HG03196 (cell line): ENCODE results near the gene KCNG2.

Experiments
- ATAC-seq: cut with Tn5 transposase; IDR thresholded peaks from one replicate; pipeline ENCODE4 v1.9.1; 2021; ENCODE audit not compliant: unreplicated experiment

Gene KCNG2

GRCh38 chr18:79766308-79766707 lies 31.4 kb upstream of the KCNG2 start:
- no peak for ATAC-seq

- ATAC-seq = no peak
Observed at GRCh38 chr18:79768745-79769144, 29.0 kb upstream of the KCNG2 start.

- ATAC-seq = no peak
Observed at GRCh38 chr18:79769698-79770500, 27.8 kb upstream of the KCNG2 start.

- no peak for ATAC-seq
Observed at GRCh38 chr18:79770501-79770815, 27.3 kb upstream of the KCNG2 start.

GRCh38 chr18:79770826-79771225 lies 26.9 kb upstream of the KCNG2 start:
- no peak for ATAC-seq

- no peak for ATAC-seq
Observed at GRCh38 chr18:79771446-79772107, 26.2 kb upstream of the KCNG2 start.

GRCh38 chr18:79772108-79772864 lies 25.5 kb upstream of the KCNG2 start:
- ATAC-seq = no peak

- ATAC-seq = no peak
Observed at GRCh38 chr18:79772865-79773696, 24.7 kb upstream of the KCNG2 start.

- no peak for ATAC-seq
Observed at GRCh38 chr18:79774111-79774510, 23.6 kb upstream of the KCNG2 start.

GRCh38 chr18:79775441-79776221 lies 22.1 kb upstream of the KCNG2 start:
- ATAC-seq = no peak

- no peak for ATAC-seq
Observed at GRCh38 chr18:79776674-79777073, 21.1 kb upstream of the KCNG2 start.

- ATAC-seq = no peak
Observed at GRCh38 chr18:79778291-79778791, 19.4 kb upstream of the KCNG2 start.

GRCh38 chr18:79779021-79779699 lies 18.6 kb upstream of the KCNG2 start:
- ATAC-seq = no peak

- no peak for ATAC-seq
Observed at GRCh38 chr18:79779700-79780190, 18.0 kb upstream of the KCNG2 start.

- no peak for ATAC-seq
Observed at GRCh38 chr18:79780547-79780946, 17.2 kb upstream of the KCNG2 start.

GRCh38 chr18:79781331-79781941 lies 16.3 kb upstream of the KCNG2 start:
- ATAC-seq = no peak

GRCh38 chr18:79782566-79783308 lies 15.0 kb upstream of the KCNG2 start:
- no peak for ATAC-seq
